Germinal center (tissue), 1 donor: ENCODE data around the gene SNRPA1.
"Not testable (repeated sequence)": the region's sequence is repeated elsewhere in the genome, so short reads cannot be mapped to it uniquely, and the experiment has no call there.

Experiments used
- DNase-seq: peaks from one replicate; pipeline ENCODE4 v3.0.0; 2012; ENCODE audit warnings: mixed read lengths, low spot score

SNRPA1 gene

GRCh38 chr15:101294731-101295606 lies at the start of gene SNRPA1:
Gene SNRPA1, minus strand, starts transcription at chr15:101295248. Its CDS starts 70 bp downstream, at chr15:101295178.
- DNase-seq: peak; percentile 96

GRCh38 chr15:101342056-101342455 lies 47.0 kb upstream of the SNRPA1 start:
- DNase-seq: no peak

GRCh38 chr15:101338502-101339057 lies 43.5 kb upstream of the SNRPA1 start:
- DNase-seq: no peak

GRCh38 chr15:101337976-101338375 lies 42.9 kb upstream of the SNRPA1 start:
- DNase-seq: no peak

GRCh38 chr15:101333907-101334789 lies 39.1 kb upstream of the SNRPA1 start:
- DNase-seq: not testable (repeated sequence)

- DNase-seq: no peak
Measured at GRCh38 chr15:101332061-101332467, 37.0 kb upstream of the SNRPA1 start.

- DNase-seq: no peak
Measured at GRCh38 chr15:101329867-101330380, 34.9 kb upstream of the SNRPA1 start.

DNA sequence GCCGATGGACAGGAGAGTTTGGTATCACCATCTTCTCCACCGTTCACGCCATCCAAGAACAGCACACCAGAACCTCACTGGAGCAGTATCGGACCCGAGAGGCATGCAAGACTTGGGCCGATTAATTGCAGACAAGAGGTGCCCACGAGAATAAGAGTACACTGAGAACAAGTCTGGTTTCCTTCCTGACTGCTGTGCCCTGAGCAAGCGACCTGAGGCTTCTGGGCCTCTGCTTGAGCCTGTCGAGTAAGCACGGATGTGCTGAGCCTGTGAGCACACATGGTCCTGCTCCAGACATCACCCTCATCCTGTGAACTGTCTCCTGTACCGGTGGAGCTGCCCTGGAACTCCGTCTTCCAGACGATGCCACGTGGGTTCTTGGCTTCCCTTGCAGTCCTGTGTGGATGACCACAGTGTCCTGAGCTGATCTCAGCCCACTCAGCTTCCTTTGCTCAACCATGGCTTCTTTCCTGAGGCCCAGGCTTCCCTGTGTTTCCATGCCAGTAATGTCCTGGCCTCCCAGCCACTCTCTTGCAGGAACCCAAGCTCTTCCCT lies 34.3 kb upstream of the SNRPA1 start:
- no peak for DNase-seq

GRCh38 chr15:101328001-101328400 lies 33.0 kb upstream of the SNRPA1 start:
- no peak for DNase-seq

GRCh38 chr15:101327147-101327740 lies 32.2 kb upstream of the SNRPA1 start:
- DNase-seq: no peak

GRCh38 chr15:101326462-101327146 lies 31.6 kb upstream of the SNRPA1 start:
- no peak for DNase-seq

DNA sequence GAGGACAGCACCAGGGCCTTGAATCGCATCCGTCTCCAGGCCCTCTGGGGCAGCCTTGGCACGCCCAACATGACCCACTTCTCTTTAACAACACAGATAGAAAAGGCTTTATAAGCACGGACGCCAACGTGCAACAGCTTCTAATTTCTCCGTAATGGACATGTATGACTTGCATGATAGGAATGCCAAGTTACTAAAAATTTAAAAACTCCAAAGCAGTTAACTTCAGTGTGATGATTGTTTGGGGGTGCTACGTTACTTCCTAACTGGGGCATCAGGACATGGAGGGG lies 30.9 kb upstream of the SNRPA1 start:
- no peak for DNase-seq

DNA sequence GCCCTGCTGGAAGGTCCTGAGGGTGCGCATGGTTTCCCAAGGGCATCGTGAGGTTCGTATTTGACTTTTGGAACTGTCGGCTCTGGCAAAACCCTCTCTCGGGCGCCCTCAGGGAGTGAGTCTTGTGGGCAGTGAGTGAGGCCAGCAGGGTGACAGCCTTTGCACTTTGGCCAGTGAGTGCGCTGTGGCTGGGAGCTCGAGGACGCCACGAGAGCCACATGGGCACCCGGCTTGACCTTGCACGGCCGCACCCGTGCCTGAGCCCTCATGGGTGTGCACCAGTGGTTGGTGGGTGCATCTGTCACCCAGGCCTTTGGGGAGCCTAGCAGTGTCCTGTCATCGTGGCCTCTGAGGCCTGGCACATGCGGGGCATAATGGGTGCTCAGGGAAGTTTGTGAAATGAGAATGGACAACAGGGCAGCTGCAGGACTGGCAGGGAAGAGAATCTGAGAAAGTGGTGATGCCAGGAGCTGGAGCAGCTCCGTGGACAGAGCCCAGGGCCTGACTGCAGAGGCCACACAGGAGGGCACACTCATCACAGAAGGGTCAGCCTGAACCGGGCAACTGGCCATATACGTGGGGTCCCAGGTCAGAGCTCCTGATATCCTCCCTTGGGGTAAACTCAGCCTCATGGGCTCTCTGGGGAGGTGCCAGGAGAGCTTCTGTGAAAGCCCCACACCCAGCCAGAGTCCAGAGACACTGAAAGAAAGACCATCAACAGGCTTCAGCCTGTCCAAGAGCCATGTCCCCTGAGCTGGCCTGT lies 30.4 kb upstream of the SNRPA1 start:
- no peak for DNase-seq

DNA sequence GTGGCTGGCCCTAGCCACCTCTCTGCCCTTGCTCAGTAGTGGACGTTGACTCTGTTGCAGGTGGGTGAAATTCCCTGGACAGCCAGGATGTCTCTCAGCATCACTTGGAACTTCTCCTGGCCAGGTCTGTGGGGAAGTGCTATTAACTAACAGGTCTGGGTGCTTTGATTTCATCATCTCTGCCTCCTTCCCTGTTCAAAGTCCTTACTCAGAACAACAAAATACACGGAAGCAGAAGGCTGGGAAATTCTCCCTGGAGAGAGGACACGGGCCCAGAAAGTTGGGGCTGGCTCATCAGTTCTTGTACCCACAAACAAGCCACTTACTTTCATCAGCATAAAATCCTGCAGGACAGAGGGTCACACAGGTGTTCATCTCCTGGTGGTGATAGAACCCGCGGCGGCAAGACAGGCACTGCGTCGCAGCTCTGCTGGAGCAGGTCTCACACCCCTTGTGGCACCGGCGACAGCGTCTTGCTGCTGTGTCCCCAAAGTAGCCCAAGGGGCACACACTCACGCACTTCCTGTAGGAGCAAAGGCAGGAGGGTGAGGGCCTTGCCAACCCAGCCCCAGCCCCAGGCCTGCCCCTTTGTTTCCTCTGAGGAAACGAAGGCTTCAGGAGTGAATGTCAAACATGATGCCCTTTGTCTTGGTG lies 29.6 kb upstream of the SNRPA1 start:
- DNase-seq: no peak

DNA sequence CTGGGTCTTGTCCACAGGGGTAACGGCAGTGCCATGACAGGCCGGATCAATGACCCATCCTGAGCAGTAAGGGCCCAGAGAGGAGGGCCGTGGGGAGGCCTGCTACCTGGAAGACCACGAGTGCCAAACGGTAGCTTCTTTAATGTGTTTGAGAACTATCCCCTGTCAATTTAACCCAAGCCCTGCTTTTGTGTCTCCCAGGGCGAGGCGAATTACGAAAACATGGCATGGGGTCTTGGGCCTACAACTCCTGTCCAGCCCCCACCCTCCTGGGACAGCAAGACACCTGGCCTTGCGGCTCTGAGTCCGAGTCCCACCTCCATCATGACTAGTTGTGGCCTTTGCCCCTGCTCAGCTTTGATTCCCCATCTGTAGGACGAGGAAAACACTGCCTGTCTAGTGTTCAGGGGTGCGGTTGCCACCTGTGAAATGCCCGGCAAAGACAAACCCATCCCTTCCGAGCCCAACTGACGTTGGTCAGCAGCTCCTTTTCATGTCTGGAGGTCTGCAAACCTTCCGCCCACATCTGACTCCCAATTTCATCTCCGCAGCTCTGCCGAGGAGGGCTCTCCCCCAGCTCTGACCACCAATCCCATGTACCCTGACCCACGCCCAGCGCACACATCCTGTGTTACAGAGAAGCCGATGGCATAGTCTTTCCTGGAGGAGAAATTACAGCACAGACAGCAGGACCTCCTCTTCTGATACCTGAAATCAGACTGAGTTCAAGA lies 28.9 kb upstream of the SNRPA1 start:
- DNase-seq: no peak

DNA sequence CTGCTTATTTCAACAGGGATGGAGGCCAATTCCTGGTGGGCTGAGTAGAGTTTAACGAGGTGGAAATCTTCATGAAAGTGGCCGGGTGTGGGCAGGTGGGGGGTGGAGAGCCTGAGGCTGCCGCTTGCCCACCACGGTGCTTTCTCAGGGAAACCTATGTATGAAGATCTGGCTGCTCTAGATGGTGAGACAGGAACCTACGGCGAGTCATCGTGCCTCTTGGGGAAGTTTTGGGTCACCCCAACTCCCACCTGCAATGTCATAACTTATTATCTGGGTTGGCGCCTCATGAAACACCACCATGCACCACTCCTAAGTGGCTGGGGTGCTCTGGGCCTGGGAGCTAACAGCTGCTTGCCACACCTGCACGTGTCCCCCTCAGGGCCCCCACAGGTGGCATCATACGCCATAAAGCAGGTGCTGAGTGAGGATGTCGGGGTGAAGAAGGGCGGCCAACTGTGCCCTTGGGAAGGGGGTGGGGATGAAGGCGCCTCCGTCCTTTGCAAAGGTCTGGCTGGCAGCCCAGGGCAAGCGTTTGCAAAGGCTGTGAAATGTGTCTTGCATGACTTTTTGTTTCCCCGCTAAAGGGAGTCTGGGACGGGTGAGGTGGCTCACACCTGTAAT lies 27.9 kb upstream of the SNRPA1 start:
- DNase-seq: no peak

GRCh38 chr15:101322016-101322695 lies 27.1 kb upstream of the SNRPA1 start:
- no peak for DNase-seq

- DNase-seq: peak; percentile 22
Measured at GRCh38 chr15:101320501-101321052, 25.5 kb upstream of the SNRPA1 start.
